NCI-H1048 (cell line): ENCODE measurements around the gene PIK3AP1.
"Not testable (repeated sequence)": the region's sequence is repeated elsewhere in the genome, so short reads cannot be mapped to it uniquely, and the experiment has no call there.

ENCODE experiments used
- DNase-seq: peaks from one replicate; lab custom pipeline; 2025; lab: John Stamatoyannopoulos, UW

The PIK3AP1 gene

GRCh38 chr10:96577069-96577468, 143.2 kb downstream of the PIK3AP1 start:
- DNase-seq = no peak

- no peak for DNase-seq
These were observed 143.9 kb downstream of the PIK3AP1 start for GRCh38 chr10:96576277-96576980.

- DNase-seq = not testable (repeated sequence)
These were observed 145.8 kb downstream of the PIK3AP1 start for GRCh38 chr10:96574564-96574963.

GRCh38 chr10:96573036-96573435, 147.3 kb downstream of the PIK3AP1 start:
- DNase-seq = no peak

GRCh38 chr10:96570983-96571964, 149.0 kb downstream of the PIK3AP1 start:
- DNase-seq = no peak

GRCh38 chr10:96570511-96570910, 149.8 kb downstream of the PIK3AP1 start:
- no peak for DNase-seq

GRCh38 chr10:96568402-96568801, 151.9 kb downstream of the PIK3AP1 start:
- DNase-seq = no peak

- no peak for DNase-seq
These were observed 154.5 kb downstream of the PIK3AP1 start for GRCh38 chr10:96565774-96566173.

- no peak for DNase-seq
These were observed 159.1 kb downstream of the PIK3AP1 start for GRCh38 chr10:96560966-96561887.

GRCh38 chr10:96560489-96560888, 159.8 kb downstream of the PIK3AP1 start:
- no peak for DNase-seq

GRCh38 chr10:96556003-96556402, 164.3 kb downstream of the PIK3AP1 start:
- no peak for DNase-seq

GRCh38 chr10:96555330-96555729, 165.0 kb downstream of the PIK3AP1 start:
- no peak for DNase-seq

- DNase-seq = no peak
These were observed 171.7 kb downstream of the PIK3AP1 start for GRCh38 chr10:96548589-96548988.

GRCh38 chr10:96545558-96545957, 174.8 kb downstream of the PIK3AP1 start:
- not testable (repeated sequence) for DNase-seq
